HG02571 (cell line): ENCODE results near the gene NCDN.

ENCODE experiments used
- ATAC-seq: cut with Tn5 transposase; IDR thresholded peaks from one replicate; pipeline ENCODE4 v1.9.1; 2021; ENCODE audit warnings: mild to moderate bottlenecking, moderate library complexity; ENCODE audit not compliant: unreplicated experiment

NCDN gene

DNA sequence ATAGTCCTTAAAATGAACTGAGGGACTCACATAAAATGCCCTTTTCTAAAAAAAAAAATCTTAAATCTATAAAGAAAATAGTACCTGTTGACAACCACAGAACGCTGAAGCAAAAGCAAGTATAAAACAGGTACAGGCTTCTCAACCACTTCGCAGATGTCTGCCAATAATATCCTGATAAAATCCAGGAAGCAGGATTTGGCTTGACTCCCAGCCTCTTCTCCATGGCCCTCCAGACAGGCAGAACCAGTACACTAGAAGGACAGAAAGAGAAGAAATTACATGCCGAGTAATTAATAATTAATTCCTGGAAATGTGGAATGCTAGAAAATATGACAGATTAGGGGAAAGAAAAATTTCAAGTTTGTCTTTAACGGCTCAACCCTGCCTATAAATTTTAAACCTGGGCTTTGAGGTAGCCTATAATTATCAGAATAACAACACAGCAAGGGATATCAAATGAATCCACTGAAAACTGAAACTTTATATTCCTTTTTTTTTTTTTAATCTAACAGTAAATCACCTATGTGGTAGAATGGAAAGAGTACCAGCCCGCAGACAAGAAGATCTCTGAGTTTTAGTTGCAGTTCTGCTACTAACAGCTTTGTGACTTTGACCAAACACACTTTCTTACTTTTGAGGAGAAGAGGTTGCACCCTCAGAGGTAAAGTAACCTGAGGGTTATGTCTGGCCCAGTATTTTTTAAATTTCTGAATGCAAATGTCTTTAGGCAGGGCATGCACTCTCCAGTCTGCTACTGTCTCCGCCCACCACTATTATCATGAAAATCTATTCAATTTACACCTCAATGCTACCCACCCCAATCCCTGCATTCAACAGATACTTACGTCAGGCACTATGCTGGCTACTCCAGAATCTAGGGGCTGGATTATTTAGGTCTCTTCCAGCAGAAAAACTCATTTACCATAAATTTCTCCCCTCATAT is 3.1 kb upstream of the NCDN start:
- ATAC-seq: no peak

DNA sequence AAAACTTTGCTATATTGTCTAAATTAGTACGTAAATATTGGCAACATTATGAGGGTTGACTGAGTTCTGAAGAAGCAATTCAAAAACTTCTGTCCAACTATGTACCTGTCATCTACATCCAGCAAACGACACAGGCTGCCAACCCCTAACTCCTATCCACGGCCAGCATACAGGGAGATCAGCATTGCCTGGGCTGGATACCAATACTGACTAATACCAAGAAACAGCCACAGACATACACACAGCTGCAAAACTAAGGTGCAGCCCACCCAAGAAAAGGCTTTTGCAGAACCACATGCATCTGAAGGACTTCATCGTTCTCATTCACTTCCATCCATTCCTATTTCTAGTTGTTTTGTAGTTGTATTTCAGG is 2.4 kb upstream of the NCDN start:
- ATAC-seq: no peak

DNA sequence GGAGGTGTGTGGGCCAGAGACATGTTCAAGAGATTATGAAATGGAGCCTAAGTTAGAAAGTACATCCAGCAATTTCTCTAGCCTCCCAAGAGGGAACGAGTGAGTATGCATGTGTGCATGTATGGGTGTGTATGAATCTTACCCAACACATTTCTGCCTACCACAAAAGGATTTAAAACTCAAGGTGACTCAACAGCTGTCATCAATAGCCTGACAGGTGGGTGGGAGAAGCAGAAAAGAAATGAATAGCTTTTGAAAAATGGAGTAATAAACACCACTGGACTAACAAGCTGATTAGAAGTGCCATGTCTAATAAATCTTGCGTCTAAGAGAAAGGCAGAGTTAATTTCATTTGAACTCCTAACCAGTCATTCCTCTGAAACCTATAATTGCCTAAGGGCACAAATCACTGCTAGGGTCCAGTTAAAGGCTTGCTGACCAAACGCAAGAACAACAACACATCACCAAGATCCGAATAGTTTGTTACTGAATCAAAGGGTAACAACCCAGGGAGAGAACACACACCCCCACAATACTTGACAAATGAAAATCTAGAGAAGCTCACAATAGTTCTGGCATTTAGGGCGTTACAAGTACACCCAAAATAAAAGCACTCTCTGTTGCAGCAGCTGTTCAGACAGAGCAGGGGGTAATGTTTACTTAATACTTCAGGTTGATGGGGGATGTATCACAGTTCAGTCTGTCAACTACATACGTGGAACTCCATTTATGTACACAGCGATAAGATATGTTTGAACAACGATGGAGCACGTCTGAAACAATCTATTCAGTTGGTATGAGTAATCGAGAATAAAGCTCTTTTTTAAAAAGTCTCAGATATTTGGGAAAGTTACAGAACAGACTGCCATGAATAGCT is 1.8 kb upstream of the NCDN start:
- ATAC-seq: no peak

DNA sequence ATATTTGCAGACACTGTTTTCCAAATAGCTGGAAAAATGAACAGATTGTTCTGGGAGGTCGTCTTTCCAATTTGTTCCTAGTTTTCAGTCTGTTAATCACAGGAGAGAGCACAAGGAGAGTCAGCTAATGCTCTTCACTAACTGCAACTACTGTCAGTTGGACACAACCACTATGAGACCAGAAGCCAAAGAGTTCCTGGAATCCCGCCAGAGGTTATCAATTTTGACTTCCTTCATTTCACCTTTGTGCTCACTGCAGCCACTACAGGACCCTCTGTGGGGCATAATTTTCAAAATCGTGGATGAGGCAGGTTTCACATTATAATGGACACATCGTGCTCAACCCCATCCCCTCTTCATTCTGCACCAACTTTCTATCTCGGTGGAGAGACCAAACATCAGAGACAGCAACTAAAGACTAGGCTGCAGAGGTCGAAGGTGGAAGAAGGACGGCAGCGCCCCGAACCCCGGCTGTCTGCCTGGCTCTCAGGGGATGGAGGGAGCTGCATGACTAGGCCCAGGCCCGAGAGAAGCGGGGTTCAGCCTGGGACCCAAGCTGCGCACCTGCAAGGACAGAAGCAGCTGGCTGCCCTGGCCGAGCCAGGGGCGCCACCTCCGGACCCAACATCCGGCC is 998 bp upstream of the NCDN start:
- no peak for ATAC-seq

DNA sequence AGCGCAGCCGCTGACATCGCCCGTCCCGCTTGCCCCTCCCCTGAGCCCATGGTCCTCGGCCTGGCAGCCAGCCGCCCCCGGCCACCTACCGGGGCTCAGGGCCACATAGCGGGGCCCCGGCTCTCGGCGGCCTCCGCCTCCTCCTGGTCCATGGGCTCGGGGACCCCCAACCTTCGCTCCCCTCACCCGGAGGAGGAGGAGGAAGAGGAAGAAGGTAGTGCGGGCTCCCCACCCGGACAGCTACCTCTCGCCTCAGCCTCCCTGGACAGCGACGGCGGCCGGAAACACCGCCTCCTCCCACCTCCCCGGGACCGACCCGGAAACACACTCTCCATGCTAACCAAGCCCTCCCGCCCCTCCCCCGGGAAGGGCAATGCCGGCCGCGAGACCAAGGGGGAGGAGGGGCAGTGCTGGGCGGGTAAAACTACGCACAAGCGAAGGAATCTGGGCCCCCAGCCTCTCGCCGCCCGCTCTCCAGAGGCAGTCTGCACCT is 435 bp upstream of the NCDN start, which contains the start of gene KIAA0319L:
TSS of gene KIAA0319L (minus strand) at position 286 of the 493 bp plus-strand sequence. CDS start 2,912 bp downstream, outside the sequence.
- ATAC-seq: peak; percentile 76

DNA sequence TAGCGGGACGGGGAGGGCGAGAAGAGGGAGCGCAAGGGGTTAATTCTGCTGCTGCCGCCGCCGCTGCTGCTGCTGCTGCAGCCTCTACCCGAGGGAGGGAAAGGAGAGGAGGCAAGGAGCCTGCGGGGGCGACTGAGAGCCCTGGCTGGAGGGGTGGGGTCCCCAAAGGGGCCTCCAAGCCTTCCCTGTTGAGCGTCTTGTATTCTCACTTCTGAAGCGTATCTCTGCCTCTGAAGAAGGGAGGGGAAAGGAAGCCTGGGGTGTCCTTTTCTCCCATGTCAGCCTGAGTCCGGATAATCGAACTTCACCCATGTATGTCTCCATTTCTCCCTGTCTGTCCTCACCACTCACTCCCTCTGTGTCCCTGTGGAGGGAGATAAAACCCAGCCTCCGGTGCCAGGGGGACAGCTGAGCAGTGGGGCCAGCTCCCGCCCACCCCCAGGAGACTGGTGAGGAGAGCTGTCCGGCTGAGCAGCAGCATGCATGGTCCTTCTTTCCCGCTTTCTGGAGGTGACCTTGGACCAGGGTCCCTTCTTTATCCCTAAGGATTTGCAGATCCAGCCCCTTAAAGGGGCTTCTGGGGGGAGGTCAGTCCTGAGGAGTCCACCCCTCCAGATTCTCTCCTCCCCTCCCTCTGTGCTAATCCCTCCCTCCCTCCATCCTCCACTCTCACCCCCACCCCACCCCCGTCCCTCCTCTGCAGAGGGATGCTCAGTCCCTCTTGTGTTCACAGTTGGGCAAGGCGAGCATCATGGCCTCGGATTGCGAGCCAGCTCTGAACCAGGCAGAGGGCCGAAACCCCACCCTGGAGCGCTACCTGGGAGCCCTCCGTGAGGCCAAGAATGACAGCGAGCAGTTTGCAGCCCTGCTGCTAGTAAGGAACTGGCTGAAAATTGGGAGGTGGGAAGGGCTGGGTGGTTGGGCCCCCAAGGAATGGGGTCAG is 1.0 kb downstream of the NCDN start:
- no peak for ATAC-seq

DNA sequence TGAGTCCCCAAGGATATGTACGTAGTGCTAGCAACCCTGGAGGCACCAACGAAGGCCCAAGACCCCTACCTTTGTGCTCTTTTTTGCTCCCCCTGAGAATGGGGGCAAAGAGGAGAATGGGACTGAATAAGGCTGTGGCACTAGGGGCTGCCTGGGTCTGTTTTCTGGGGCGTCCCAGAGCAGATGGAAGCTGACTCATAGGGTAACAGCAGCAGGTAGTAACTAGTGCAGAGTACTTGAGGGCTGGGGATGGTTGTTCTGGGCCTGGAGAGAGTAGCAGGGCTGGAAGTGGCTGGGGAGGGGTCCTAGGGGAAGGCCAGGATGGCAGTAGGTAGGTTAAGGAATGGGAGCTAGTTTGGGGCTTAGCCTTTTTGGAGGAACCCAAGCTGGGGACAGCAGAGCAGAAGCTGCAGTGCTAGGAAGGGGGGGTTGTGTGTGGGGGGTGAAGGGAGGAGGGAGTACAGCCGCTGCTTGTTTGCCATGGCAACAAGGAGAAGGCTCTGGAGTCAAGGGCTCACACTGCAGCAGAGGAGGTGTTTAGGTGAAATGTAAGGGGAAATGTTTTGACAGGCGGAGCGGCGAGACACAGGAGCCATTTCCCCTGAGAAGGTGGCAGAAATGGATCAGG is 1.8 kb downstream of the NCDN start:
- ATAC-seq: no peak

DNA sequence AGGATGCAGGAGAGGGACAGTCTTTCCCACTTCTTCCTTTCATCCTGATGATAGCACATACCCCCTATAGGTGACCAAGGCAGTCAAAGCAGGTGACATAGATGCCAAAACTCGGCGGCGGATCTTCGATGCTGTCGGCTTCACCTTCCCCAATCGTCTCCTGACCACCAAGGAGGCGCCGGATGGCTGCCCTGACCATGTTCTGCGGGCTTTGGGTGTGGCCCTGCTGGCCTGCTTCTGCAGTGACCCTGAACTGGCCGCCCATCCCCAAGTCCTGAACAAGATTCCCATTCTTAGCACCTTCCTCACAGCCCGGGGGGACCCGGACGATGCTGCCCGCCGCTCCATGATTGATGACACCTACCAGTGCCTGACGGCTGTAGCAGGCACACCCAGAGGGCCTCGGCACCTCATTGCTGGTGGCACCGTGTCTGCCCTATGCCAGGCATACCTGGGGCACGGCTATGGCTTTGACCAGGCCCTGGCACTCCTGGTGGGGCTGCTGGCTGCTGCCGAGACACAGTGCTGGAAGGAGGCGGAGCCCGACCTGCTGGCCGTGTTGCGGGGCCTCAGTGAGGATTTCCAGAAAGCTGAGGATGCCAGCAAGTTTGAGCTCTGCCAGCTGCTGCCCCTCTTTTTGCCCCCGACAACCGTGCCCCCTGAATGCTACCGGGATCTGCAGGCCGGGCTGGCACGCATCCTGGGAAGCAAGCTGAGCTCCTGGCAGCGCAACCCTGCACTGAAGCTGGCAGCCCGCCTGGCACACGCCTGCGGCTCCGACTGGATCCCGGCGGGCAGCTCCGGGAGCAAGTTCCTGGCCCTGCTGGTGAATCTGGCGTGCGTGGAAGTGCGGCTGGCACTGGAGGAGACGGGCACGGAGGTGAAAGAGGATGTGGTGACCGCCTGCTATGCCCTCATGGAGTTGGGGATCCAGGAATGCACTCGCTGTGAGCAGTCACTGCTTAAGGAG is 2.9 kb downstream of the NCDN start:
- ATAC-seq: no peak

DNA sequence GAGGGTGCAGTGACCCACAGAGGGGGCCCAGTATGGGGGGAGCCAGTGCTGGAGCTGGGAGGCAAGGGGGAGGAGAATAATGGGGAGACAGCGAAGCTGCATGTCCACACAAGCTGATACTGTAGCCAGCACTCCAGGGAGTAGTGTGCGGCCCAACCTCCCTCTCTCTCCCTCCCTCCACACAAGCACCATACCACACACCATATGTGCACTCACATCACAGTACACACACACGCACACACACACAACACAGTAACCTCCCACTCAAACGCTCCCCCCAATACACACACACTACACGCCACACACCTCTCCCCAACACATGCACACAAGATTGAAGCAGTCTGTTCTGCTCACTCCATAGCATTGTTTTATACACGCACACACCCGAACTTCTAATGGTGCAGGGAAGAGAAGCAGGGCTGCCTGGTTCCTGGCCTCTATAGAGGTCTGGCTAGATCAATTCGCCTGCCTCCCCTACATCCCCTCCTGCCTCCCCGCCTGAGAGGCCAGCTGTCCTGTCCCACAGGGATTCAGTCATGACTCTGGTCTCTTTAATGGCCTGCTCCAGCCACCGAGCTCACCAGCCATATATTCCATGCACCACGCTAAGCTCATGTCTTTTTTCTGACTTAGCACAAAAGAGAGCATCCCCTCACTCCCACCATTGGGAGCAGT is 3.8 kb downstream of the NCDN start:
- no peak for ATAC-seq

DNA sequence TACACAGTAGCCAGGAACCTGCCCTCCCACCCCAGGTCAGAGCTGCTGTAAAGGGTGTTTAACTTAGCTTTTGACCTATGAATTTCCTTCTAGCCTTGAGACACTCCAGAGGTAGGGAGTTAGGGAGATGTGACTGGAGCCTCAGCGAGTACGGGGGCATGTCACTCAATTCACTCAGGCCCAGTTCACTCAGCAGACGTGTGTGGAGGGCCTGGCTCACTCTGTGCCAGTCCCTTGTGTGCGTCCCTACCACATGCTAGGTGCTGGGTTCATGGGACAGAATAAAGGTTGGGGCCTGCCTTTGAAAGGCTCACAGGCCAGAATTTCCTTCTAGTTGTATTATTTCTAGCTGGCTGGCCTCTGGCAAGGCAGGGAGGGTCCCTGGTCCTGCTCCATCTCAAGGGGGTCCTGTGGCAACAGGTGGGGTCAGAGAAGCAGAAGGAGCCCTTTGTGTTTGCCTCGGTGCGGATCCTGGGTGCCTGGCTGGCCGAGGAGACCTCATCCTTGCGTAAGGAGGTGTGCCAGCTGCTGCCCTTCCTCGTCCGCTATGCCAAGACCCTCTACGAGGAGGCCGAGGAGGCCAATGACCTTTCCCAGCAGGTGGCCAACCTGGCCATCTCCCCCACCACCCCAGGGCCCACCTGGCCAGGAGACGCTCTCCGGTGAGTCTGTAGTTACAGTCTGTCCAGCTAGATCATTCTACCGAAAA is 4.5 kb downstream of the NCDN start:
- ATAC-seq: no peak

DNA sequence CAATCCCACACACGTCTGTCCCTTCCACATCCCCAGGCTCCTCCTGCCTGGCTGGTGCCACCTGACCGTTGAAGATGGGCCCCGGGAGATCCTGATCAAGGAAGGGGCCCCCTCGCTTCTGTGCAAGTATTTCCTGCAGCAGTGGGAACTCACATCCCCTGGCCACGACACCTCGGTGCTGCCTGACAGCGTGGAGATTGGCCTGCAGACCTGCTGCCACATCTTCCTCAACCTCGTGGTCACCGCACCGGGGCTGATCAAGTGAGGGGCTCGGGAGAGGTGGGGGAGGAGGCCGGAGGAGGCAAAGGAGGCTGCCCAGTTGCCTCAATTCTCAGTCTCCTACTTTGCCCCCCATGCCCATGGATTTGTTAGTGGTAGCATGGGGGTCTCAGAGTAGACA is 5.6 kb downstream of the NCDN start:
- no peak for ATAC-seq

DNA sequence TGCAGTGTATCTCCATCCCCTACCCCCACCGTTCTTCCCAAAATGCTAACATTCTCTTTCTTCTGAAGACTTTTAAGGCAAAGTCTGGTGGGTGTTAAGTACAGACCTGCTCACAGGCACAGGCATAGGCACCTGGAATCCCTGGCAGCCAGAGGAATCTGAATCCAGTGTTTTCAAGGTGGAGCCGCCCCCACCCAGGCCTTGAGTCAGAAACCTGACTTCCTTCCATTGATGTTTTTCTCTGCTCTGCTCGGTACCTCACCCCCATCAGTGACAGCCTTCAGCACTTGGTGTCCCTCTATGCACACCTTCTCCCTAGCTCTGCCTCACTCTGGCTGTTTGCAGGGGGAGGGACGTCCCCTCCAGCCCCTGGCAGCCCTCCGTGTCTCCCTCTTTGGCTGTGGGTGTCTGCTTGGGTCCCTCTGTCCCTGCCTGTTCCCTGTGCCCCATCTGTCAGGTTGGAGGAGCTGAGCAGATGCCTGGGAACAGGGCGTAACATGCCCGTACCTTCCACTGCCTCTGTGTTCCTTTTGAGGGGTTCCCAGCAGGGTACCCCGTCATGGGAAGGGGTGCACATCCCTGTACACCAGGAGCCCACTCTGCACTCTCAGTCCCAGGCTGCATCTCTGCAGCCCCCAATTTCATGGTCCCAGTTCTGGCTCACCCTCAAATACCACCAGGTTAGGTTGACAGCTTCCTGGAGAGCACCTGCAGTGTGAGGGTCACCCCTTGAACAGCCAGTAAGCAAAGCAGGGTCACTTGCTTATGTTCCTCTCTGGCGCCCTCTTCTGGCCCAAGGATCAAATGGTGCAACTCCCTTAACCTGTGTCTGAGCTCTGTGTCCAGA is 6.7 kb downstream of the NCDN start:
- no peak for ATAC-seq

DNA sequence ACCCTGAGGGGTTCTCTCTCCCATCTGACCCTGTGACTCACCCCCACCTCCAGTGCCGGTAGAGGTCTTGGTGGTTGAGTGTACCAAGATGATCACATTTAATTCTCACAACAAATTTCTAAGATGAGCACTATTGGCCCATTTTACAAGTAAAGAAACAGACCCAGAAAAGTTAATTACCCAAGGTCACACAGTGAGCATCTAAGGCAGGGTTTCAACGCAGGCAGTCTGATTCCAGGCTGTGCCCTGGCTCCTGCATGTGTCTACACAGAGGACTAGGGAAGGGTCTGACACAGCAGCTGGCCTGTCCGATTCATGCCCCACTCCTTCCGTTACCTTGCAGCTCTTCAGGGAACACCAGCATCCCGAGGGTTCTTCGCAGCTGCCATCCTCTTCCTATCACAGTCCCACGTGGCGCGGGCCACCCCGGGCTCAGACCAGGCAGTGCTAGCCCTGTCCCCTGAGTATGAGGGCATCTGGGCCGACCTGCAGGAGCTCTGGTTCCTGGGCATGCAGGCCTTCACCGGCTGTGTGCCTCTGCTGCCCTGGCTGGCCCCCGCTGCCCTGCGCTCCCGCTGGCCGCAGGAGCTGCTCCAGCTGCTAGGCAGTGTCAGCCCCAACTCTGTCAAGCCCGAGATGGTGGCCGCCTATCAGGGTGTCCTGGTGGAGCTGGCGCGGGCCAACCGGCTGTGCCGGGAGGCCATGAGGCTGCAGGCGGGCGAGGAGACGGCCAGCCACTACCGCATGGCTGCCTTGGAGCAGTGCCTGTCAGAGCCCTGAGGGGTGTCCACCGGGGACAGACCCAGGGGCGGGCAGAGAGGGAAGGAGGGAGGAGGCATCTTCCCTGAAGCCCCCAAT is 7.5 kb downstream of the NCDN start:
- no peak for ATAC-seq

DNA sequence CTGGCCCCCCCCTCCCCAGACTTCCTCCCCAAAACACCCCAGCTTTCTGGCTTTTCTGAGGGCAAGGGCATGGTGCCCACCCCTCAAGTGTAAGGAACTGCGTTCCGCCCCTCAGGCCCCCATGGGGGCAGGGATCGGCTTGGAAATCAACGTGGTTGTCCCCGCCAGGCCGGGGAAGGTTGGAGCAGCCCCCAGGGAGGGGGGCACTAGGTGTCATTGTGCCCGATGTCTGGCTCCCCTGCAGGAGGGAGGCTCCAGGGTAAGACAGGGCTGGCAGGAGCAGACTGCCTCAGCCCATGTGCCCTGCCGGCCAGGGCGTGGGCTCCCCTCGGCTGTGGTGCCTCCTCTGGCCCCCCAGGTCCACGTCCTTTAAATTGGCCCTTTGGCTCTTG is 8.1 kb downstream of the NCDN start:
- no peak for ATAC-seq

DNA sequence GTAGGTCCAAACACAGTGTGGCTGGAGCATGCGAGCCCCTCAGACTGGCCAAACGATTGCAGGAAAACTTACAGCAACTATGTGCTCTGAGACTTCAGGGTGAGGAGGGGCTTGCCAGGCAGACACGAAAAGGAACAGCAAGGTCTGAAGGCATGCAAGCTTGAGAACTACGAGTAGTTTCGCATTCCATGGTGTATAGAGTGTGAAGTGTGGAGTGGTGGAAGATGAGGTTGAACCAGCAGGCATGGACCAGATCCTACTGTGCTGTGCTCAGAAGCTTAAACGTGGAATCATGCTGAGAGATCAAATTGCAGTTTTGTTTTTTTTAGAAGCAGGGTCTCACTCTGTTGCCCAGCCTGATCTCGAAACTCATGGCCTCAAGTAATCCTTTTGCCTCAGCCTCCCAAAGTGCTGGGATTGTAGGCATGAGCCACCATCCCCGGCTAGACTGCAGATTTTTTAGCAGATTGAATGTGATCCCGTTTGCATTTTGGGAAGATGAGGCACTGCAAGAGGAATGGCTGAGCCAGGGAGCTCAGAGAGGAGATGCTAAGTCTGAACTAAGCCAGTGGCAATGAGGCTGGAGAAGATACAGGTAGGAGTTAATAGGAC is 10.5 kb downstream of the NCDN start:
- ATAC-seq: no peak
